Stimulated activated CD4-positive, alpha-beta T cell treated with anti-CD3 and anti-CD28 coated beads, Interleukin-4, amount 100 ng/mL, for 24 hours (primary cell): Measurements from ENCODE around the gene LSS.

Experiments used
- DNase-seq: peaks from one replicate; pipeline ENCODE4 v3.0.0-alpha.2; 2020

LSS gene

DNA sequence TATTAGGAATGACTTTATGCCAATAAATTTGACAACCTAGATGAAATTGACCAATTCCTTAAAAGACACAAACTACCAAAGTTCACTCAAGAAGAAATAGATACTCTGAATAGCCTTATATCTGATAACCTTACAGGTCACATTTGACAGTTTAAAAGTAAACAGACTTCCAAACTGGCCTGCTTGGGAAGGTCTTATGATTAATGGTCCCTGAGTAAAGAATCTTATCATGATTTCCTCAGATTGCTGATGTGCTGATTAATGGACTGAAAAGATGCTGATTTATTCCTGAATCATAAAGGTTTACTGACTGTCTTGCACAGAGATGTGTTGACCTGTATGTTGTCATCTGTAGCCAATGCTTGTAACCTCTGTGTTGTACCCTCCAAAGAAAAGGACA lies 63.5 kb downstream of the LSS start:
- DNase-seq, result no peak

DNA sequence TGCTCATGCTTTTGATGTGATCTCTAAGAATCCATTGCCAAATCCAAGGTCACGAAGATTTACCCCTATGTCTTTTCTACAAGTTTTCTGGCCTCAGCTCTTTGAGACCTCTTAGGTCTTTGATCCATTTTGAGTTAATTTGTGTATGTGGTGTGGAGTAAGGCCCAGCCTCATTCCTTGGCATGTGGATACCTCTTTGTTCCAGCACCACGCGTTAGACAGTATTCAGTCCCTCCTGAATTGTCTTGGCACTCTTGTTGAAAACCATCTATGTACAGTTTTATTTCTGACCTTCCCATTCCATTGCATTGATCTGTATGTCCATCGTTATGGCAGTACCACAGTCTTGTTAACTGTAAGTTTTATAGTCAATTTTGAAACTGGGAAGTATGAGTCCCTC lies 65.2 kb downstream of the LSS start:
- no peak for DNase-seq

DNA sequence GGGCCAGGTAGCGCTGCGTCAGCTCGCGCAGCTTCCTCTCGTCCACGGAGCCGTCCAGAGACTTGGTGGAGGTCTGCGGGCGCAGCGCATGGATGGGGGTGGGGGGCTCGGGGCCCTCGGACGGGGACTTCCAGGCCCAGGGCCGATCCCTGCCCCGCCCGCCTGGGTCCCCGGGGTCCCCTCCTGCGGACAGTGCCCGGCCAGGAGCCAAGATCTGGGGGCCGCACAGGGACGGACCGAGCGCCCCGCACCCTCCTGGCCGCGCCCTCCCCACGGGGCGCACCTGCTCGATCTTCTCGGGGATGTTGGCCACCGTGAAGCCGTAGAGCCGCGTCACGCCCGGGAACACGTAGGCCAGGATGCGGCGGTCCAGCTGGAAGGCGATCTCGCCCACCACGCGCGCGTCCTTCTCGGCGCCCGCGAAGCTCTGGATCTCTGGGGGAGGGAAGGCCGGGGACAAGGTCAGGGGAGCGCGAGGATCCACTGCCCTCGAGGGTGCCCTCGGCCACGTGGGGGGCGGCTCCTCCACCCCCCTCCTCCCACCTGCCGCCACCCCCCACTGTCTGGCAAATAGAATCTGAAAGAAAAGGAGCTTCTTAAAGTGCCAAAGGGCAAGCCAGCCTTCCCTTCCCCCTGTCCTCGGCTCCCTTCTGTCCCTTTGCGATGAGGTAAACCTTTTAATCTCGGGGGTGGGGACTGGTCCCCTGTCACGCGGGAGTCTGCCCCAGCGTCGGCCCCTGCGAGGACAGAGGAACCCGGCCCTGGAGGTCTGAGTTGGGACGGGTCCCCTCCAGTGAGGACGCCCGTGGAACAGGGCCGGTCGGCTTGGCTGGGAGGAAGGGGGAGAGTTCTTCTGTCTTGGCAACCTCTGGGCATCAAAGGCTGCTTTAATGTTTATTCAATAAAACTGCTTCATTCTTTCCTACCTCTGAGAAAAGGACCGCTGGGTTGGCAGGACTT lies 66.7 kb downstream of the LSS start:
- DNase-seq, result no peak

DNA sequence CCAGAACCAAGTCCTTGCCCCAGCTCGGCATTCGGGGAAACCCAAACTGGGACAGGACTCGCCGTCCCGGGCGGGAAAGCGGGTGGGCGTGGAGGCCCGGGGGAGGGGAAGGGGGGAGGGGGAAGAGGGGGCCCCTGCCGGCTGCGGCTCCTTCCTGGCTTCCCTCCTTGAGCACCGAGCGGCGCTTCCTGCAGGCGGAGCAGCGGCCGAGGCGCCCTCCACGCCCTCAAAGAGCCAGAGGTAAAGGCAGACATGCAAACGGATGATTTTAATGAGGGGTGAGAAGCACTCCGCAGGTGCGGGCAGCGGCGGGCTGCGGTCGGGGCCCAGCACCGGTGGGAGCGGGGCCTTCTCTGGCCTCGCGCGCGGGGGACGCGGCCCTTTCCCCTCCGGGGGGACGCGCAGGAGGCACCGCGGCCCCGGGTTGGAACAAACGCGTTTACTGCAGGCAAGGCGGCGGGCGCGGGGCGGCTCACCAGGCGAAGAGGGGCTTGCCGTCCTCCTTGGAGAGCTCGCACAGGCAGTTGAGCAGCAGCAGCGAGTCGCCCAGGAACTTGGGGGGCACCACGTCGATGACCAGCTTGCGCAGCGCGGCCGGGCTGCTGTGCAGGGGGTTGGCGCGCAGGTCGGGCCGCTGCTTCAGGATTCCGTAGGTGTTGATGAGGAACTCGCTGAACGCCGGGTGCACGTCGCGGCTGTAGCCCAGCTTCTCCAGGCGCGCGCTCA lies 67.5 kb downstream of the LSS start:
- no peak for DNase-seq

DNA sequence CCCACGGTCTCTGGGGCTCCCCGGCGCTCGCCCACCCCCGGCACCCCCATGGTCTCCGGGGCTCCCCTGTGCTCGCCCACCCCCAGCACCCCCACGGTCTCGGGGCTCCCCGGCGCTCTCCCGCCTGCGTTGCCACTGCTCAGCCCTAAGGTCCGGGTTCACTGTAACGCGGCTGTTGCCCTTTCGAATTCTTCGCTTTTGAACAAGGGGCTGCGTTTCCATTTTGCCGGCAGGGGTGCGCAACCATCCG lies 68.0 kb downstream of the LSS start:
- no peak for DNase-seq

DNA sequence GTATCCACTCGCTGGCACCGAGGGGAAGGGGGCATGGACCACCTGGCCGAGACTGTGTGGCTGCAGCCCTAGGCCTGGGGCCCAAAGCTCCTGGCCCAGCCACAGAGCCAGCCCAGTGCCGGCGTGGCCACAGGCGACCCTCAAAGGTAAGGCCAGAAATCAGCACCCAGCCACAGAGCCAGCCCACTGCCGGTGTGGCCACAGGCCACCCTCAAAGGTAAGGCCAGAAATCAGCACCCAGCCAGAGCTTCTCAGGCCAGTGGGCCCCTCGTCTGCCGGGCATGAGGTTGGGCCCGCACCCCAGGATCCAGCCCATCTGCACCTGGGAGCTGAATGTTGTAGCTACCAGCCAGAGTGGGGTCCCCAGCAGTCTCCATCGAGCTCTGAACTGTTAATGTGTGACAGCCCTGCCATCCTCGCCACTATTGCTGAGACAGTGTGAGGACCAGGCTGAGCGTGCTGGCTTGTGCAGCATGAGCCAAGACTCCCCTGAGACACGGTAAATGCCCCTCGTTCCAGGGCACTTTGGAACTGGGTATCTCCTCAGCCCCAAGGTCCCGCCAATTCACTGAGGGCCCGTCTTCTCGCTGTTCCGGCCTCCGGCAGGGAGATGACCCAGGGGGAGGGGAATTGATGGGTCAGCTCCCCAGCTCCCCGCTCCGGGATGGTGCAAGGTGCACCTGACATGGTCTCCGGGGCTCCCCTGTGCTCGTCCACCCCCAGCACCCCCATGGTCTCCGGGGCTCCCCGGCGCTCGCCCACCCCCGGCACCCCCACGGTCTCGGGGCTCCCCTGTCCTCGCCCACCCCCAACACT lies 68.5 kb downstream of the LSS start:
- no peak for DNase-seq

DNA sequence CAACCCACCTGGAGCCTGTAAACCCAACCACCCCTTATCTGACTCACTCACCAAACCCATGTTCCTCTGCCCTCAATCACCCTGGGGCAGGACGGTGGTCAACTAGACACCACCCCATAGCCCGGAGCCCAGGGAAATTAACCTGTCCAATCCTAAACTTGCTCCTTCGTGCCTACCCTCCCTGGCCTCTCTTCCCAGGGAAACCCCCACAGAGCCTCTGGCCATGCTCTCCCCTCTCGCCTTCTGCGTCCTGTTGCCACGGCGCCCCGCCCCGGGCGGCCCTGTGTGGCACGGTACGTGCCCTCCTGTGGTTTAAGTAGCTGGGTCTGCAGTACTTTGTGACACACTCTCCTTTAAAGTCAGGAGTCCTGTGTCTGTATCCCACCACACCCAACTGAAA lies 69.2 kb downstream of the LSS start:
- no peak for DNase-seq

DNA sequence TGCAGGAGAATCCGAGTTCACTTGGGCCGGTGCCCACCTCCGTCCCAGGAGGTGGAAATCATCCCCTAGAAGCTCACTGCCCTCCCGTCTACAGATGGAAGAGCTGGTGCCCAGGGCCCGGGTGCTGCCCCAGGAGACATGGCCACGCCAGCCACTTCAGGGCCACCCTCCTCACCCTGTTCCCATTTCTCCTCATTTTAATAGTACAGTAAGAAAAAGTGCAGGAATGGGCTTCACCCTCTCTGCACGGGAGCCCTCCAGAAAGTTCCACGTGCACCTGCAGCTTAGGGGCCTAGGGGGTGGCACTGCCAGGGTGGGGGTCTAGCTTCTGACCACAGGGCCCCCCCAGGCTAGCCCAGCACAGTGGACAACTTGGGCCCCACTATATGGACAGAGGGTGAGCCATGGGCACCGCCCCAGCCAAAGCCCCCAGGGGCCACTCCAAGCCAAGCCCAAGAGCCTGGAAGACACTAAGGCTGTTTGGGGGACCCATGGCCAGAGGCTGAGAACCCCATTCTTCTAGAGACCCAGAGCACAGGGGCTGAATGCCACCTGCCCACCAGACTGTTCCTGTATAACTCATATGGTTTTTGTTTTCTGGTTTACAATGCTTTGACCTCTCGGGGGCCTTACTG lies 69.8 kb downstream of the LSS start:
- DNase-seq, result no peak

DNA sequence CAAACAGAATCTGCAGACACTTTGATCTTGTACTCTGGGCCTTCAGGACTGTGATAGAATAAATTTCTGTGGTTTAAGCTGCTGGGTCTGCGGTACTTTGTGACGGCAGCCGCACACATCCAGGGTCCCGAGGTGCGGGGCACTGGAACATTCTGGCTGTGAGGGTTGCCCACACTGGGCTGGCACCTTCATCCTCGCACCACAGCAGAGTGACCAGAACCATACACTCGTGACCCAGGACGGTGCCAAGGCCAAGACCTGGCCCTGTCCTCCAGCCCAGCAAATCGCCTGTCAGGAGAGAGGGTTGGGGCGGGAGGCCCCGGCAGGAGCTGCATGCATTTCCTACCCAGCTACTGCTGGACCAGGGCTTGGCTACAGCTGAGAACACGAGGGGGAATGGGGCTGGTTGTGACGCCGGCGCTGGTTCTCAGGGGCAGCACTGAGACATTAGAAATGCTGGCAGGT lies 70.6 kb downstream of the LSS start:
- no peak for DNase-seq

DNA sequence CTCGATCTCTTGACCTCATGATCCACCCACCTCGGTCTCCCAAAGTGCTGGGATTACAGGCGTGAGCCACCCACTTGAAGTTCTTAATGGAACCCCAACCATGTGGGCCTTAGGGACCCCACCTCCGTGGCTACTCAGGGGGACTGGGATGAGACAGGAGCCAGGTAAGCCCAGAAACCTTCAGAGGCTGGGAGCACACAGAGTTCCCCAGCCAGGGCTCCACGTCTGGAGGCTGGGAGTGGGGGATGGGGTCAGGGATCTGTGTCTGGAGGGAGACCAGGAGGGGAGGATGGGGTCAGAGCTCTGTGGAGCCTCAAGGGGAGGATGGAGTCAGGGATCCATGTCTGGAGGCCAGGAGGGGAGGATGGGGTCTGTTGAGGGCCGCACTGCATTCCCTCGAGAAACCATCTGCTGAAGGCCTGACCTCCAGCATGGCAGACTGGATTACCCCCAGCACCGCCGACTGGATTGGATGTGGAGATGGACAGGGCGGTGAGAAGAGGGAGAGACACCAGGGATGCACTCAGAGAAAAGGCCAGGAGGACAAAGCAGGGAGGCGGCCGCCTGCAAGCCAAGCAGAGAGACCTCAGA lies 71.1 kb downstream of the LSS start:
- no peak for DNase-seq

DNA sequence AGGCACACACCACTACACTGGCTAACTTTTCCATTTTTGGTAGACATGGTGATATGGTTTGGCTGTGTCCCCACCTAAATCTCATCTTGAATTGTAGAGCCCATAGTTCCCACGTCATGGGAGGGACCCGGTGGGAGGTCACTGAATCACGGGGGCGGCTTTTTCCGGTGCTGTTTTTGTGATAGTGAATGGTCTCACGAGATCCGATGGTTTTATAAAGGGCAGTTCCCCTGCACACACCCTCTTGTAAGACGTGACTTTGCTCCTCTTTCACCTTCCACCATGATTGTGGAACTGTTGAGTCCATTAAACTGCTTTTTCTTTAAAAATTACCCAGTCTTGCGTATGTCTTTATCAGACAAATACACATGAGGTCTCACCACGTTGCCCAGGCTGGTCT lies 71.9 kb downstream of the LSS start:
- DNase-seq, result no peak

DNA sequence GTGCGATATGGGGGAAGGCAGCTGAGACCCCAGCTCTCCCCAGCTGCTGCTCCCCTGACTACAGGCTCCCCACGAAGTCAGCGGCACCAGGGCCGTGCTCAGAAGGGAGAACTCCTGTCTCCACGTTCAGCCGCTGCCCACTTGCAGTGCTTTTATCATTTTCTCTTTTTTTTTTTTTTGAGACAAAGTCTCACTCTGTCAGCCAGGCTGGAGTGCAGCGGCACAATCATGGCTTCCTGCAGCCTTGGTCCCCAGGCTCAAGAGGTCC lies 72.3 kb downstream of the LSS start:
- DNase-seq, result no peak

DNA sequence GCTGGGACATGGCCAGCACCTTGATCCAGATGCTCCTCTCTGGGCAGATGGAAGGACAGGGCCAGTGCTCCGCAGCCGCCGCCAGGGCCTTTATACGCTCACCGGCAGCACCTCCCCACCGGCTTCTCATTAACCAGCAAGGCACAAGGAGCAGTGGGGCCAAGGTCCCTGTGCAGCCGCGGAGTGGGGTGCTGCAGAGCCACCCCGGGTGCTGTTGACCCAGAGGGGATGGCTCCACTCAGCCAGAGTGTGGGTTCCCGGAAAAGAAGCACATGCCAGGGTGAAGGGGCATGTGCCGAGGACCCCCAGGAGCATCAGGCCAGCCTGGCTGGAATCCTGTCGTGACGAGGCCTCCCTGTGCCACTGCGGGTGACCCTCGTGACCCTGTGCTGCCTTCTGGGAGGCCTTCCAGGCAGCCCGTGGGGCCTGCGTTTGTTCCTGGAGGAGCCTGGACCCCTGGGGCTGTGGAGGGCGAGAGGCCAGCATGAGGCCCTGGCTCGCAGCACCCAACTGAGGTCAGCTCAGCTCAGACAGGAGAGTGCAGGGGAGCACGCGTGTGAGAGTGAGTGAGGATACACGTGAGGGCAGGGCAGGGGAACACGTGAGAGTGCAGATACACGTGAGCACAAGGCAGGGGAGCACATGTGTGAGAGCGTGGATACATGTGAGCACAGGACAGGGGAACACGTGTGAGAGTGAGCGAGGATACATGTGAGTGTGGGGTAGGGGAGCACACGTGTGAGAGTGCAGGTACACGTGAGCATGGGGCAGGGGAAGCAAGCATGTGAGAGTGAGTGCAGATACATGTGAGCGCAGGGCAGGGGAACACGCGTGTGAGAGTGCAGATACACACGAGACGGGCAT lies 72.8 kb downstream of the LSS start, which contains the start of gene FTCD:
Gene FTCD (minus strand): TSS at position 66 of the 864 bp plus-strand sequence. CDS start 56 bp downstream, at position 10.
- DNase-seq, result no peak

DNA sequence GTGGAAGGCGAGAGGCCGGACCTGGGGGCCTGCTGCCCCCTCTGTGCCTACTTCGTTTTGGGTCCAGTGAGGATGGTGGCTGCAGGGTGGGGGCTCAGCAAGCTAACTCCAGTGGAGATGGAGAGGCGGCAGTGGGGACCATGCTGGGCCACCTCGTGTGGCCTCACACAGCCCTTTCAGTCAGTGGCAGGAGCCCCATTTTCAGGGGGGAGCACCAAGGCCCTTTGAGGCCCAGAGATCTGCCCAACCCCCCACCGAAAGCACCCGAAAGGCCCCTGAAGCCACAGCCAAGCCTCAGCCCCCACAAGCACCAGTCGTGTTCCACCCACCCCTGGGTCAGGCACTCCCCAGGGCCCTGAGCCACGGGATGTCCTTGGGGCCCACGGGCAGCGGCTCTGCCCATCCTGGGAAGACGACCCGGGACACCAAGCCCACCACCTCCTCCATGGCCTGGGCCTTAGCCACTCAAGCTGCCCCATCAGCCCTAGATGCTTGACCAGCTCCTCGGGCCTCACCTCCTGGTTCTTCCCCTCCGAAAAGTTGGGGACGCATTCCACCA lies 73.5 kb downstream of the LSS start:
- DNase-seq, result no peak

DNA sequence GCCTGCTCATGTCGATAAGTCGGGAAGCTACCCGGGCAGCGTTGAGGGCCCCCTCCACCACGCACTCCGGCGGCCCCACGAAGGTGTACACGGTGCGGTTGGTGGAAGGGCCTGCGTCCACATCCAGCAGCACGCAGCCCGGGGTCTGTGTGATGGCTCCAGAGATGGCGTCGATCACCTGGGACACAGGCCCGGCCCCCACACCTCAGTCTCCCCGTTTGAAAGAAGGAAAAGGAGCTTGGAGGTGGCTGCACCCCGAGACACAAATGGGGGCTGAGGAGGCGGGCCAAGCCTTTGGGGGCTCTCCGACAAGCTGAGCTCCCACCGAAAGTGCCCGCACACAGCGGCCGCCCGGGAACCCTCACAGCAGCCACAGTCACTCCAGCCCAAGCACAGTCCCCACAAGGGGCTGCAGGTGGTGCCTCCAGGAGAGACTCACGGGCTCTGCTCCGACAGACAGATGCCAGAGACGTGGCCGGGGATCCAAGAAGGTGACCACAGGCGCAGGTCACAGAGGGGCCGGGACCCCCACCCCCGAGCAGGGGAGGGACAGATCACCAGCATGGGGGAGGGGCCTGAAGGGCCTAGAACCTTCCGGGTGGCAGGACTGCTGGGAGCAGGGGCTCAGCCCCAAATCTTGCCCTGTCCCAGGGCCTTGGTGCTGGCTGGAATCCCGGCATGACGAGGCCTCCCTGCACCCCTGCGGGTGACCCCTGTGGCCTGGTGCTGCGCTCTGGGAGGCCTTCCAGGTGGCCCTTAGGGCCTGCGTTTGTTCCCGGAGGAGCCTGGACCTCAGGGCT lies 74.2 kb downstream of the LSS start:
- no peak for DNase-seq

DNA sequence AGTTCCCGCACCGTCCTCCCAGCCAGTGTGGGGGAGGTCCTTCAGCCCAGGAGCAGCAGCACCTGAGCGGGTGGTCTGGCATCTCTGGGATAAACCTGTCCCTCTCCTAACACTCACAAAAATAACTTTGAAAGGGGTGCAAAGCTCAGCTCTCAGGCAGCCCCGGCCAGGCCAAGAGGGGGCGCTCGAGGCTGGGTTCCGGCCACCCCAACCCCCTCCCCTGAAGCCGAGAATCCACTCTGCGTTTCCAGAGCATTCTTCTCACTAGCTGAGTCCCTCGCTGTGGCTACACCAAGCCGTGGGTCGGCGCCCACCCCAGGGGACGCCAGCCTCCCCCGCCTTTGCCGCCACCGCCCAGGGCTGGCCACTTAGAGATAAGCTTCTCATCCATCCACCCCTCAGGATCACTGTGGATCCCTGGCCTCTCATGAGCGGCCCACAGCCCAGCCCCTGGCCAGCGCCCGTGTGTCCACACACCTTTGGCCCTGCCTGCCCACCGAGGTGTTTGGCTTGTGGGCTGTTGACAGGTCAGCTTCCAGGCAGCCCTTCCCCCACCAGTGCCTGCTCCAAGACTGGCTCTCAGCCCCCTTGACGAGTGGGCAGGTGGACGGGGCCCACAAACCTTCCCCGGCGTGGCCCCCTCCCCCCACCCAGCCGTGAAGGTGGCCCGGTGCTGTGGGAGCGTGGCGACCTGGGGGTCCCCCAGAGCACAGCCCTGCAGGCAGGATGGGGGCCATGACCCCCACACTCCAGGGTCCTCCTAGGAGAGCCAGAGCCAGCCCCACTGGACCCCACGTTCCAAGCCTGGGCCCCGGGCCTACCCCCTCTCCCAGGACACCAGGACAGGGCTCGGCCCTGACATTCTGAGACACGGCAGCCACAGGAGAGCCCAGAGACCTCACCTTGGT lies 75.1 kb downstream of the LSS start:
- peak; percentile 41 for DNase-seq

DNA sequence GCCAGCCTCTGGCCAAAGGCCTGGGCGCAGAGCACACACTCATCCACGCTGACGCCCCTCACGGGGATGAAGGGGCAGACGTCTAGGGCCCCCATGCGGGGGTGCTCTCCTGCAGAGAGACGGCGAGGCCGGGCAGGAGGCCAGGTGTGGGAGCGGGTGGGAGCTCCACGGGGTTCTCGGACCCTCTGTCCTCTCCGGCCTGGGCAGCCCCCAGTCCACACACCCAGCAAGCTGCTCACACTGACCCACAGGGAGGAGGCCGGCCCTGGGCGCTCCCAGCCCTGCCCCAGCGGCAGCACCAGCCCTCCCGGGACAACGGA lies 75.7 kb downstream of the LSS start:
- no peak for DNase-seq

DNA sequence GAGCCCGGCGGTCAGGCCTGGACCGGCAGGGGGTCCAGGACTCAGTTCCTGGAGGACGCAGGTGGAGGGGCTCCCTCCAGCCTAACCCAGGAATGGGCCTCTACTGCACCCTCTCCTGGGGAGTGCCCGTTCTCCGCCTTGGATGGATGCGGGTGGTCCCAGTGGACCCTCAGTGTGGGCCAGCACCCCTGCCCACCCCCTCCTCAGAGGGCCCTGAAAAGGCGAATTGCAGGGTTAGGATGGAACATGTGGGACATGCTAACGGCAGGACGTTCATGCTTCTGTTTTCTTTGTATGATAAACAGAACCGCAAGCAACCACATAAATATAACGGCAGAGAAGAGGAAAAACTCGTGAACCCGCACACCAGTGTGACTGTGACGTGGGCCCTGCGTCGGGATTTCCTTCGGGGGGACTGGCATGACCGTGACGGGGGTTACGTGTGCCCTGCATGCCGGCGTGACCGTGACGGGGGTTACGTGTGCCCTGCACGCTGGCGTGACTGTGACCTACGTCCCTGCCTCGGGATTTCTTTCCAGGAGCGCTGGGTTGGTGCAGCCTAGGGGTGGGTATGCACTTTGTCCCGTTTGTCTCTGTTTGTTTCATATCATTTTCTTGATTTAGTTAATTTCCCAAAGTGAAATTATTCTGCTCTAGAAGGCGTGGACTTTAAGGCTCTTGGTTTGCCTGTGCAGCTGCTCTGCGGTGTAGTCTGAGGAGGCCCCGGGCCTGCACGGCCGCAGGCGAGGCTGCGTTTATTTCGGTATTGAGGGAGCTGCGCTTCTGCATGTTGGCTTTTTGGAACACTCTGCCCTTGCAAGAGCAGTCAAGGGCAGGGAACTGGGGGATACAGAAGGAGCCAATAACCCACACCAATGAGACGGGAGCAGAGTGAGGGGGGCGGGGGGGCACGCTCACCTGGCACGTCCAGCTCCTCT lies 76.3 kb downstream of the LSS start:
- DNase-seq, result no peak
